Activated CD8-positive, alpha-beta memory T cell treated with anti-CD3 and anti-CD28 coated beads for 24 hours (primary cell): ENCODE data around the gene CNPPD1.

Experiments used
- DNase-seq: peaks from one replicate; pipeline ENCODE4 v3.0.0-alpha.2; 2020

The CNPPD1 gene

GRCh38 chr2:219176818-219177551, at the start of gene CNPPD1:
Gene CNPPD1 (minus strand): TSS chr2:219176925. CDS start chr2:219176828, 97 bp downstream.
- DNase-seq: peak; percentile 93

DNA sequence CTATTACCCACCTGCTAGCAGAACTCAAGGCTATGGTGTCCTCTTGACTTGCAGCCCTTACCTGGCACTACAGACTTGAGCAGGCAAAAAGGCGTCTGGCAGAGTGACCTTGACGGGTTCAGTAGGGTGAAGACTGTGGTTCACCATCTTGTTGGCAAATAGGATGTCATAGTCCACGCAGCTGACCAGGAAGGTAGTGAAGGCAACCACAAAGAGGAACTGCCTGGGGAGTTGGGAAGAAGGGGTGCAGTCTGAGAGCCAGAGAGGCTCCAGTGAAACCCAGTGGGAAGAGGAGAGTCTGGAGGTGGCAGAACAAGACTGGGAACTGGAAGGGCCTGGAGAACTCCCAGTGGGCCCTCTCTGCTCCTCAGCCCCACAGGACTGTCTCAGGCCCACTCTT, 48.6 kb upstream of the CNPPD1 start:
- no peak for DNase-seq

- no peak for DNase-seq
Observed at GRCh38 chr2:219223831-219224610, 47.3 kb upstream of the CNPPD1 start.

- no peak for DNase-seq
Observed at GRCh38 chr2:219221957-219222518, 45.3 kb upstream of the CNPPD1 start.

DNA sequence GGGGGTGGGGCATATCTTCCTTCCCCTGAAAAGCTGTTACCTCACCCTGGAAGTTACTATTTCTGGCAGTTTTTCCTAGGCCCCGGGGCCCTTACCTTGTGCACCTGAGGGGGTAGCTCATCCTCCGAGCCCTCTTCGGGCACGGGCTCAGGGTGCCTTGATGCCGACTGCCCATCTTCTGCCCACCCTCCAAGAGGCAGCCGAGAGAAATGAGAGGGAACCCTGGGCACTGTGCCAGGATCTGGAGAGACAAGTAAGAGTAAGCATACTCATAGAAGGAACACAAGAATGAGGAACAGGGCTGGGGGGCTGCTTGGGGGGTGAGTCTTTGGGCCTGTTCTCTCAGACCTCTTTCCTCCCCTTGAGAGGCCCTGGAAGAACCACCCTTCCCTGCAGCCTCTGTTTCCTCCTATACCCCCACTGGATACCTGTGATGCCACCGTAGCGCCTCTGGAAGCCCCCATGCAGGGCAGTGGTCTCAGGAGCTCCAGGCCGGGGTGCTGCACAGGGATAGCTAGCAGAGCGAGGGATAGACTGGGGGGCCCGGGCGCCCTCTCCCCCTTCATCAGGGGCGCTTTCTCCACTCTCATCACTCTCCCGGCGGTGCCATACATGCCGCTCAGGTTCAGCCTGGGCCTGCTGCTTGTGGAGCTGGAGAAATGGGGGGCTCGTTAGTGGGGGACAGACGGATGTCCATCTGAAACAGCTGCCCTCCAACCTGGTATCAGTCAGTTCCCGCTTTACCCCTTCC, 44.1 kb upstream of the CNPPD1 start:
- no peak for DNase-seq

DNA sequence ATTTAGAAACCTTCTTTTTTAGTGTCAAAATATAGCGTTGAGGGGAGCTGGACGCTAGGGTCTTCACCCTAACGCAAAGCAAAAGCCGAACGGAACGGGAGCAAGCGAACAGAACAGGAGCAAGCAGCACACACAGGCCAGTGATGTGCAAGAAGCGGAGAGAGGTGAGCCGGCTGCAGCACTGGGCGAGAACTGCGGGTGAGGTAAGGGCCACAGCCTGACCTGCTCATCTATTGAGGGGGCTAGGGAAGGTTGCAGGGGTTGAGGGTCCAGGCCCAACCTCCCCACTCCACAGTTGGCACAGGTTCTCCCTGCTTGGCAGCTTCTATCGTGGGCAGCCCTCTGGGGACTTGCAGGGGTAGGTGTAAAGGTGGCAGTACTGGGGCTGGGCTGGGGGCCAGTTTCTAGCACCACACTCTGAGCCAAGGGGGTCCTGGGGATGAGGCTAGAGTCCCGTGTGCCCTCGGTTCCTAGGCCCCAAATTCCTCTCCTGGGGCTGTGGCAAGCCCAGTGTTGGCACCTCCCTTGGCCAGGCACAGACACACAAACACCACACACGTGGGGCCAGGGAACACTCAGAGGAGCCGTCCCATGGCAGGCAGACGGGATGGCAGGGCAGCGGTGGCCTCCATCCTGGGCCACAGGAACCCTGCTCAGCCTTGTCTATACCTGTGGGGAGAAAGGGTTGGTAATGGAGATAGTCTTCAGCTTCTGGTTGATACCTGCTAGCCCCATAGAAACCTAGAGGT, 43.2 kb upstream of the CNPPD1 start:
- DNase-seq: no peak

DNA sequence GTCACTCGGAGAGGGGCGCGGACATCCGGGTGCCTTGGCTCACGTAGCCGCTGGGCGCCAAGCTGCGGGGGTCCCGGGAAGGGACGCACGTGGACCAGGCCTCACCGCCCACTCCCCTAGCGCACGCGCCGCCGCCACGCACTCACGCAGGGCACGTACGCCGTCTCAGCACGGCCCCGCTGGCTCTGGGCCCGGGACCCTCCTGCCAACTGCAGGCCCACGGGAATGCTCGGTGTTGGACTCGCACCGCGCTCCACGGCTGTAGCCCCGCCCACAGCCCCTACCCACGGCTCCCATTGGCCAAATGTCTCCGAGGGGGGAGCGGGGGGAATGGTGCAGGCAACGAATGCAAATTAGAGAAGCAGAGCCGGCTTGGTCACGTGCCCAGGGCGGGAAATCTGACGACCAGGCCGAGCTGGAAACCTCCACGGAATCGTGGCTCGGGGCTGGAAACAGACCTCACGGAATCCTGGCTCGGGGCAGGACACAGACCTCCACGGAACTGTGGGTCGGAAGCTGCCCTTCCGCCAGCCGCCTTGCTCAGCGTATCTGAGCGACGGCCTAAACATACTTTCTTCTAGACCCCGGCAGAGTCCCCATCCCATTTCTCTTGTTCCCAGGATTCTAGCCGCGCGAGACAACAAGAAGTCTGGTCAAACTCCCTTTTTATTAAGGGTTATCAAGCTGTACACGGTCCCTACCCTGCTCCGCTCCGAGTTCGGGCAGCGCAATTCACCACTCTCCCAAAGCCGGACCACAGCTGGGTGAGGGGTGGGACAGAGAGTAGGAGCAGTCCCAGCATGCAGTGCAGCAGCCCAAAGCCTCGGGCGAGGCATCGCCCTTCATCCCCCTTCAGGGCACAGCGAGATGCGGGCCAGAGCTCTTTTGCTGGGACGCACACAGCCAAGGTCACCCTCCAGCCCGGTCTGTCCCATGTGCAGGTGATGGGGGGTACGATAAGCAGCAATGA, 42.3 kb upstream of the CNPPD1 start, which contains the start of gene ABCB6:
Gene ABCB6, minus strand, starts transcription at position 227 of the 970 bp plus-strand sequence. CDS start 285 bp downstream, outside the sequence.
- DNase-seq: peak; percentile 93

- no peak for DNase-seq
Observed at GRCh38 chr2:219218217-219218731, 41.5 kb upstream of the CNPPD1 start.

DNA sequence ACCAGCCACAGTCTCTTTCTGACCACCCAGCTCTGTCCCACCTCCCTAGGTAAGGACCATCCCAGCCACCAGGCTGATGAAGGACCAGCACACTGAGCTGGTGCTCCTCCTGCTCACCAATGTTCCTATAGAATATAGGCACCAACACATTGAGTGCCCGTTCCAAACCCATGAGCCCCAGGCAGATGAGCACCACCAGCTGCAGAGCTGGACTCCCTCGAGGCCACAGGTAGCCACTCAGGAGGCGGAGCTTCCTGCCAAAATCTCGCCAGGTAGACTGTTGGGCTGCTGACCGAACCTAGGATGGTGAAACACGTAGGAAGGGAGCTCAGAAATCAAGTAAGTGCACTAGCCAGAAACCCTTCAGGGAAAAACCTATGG, 39.8 kb upstream of the CNPPD1 start:
- DNase-seq: no peak

GRCh38 chr2:219215871-219216534, 39.3 kb upstream of the CNPPD1 start:
- DNase-seq: no peak

GRCh38 chr2:219214786-219215185, 38.1 kb upstream of the CNPPD1 start:
- no peak for DNase-seq

DNA sequence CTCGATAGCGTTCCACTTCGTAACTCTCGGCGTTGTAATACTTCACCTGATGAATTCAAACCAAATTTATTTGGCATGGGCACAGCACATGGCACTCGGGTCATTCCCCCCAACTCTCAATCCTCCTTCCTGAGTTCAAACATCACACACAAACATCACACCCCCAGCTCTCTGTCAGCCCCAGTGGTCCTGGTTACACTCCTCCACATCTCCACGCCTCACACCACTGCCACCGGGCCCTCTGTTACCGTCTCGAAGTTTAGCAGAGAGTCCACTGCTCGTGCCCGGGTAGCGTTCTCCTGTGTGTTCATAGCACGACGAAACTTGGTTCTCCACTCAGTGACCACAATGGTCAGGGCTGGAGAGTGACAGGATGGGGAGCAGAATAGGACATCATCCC, 37.4 kb upstream of the CNPPD1 start:
- DNase-seq: no peak

- no peak for DNase-seq
Observed at GRCh38 chr2:219213486-219214071, 36.9 kb upstream of the CNPPD1 start.

DNA sequence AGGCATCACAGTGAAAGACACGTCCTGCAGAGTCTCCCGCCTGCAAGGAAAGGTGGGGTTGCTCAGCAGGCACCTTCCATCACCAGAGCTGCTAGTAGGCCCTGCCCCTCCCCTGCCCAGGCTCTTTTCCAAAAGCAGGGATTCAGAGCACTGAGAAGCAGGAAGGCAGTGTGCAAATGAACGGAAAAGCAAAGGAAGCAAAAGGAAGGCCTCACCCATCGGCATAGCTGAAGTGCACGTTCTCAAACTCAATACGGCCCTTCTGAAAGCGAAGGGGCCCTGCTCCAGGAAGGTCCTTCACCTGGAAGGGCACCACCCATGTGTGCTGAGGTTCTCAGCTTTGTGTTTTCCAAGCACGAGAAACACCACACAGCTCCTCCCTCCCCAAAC, 36.3 kb upstream of the CNPPD1 start:
- no peak for DNase-seq

DNA sequence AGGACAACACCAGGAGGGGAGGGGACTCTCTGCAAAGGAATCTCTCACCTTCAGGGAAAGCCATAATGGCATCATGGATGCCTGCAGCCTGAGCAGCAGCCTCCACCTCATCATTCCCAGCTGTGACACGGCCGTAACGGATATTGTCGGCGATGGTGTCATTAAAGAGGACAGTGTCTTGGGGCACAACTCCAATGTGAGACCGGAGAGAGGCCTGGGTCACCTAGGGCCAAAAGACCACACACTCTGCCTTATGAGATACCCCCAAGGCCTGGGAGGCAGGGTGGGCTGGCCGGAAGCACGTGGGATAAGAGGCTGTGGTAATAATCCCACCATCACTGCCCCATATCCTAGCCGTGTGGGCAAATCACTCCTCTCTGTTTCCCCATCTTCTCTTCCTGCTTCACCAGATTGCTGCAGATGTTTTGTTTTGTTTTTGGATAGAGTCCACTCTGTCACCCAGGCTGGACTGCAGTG, 34.2 kb upstream of the CNPPD1 start:
- DNase-seq: no peak

DNA sequence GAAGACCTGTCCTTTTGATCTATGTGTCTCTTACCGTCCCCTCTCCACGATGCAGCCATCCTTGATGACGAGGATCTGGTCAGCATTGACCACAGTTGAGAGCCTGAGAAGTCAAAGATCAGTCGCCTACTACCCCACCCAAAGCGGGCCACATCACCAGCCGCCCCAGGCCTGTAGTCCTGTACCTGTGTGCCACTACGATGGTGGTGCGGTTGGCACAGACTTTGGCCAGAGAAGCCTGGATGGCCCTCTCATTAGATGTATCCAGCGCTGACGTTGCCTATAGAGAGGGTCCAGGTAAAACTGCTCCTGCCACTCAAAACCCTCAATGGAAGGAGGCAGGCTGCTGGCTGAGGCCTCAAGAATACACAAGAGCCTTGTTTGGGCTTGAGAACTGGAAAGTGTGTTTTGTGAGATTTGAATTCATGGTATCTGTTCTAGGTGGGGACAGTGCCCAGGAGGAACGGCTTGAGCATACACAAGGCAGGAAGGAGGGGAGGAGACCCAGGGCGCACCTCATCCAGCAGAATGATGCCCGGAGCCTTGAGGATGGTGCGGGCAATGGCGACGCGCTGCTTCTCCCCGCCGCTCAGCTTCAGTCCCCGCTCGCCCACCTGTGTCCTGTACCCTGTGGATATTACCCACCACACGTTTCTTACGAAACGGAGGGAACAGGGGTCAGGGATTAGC, 33.6 kb upstream of the CNPPD1 start:
- no peak for DNase-seq

GRCh38 chr2:219209236-219210195, 32.8 kb upstream of the CNPPD1 start:
- DNase-seq: no peak
